H1 (cell line): ENCODE data around the gene RXRA. TPM values are rescaled to one million over a fixed set of nuclear protein-coding genes. Genes with fewer than 3 reads are reported as not detected.

Source experiments
- CTCF ChIA-PET: fragments of 300-600 bp; sonication (Branson Sonifier 250); formaldehyde crosslinking; loops from one replicate; lab custom pipeline; 2021; ENCODE audit not compliant: partially characterized antibody; lab: Charles Lee
- POLR2A ChIA-PET: fragments of 300-600 bp; sonication (Branson Sonifier 250); formaldehyde crosslinking; loops from one replicate; lab custom pipeline; 2021; ENCODE audit warnings: inconsistent platforms; ENCODE audit not compliant: partially characterized antibody; lab: Charles Lee
- DNase-seq, 2 experiments: peaks; one replicate each; pipeline versions ENCODE4 v3.0.0 to v3.0.0-alpha.2; 2010 to 2022; ENCODE audit warnings: low spot score in 2 of 2, low read depth in 1 of 2, mixed read lengths in 1 of 2
- FAIRE-seq: peaks from 2 replicates; lab custom pipeline; 2011; peaks lifted over from hg19 to GRCh38; lab: Jason Lieb, UNC
- H2AFZ ChIP-seq: 2 replicates; pipeline ENCODE4 v1.8.1; 2012; ENCODE audit warnings: low read length, inconsistent platforms
- H2AK5ac ChIP-seq: 2 replicates; pipeline ENCODE4 v1.6.1; 2013; ENCODE audit warnings: low read depth, low read length
- H2BK120ac ChIP-seq: replicated peaks from 2 replicates; pipeline ENCODE3; 2013; ENCODE audit warnings: low read depth, low read length, inconsistent platforms
- H2BK12ac ChIP-seq: 2 replicates; pipeline ENCODE4 v1.6.1; 2013; ENCODE audit warnings: low read depth, low read length
- H2BK15ac ChIP-seq: 2 replicates; pipeline ENCODE4 v1.6.1; 2013; ENCODE audit warnings: low read length
- H2BK20ac ChIP-seq: 2 replicates; pipeline ENCODE4 v1.6.1; 2013; ENCODE audit warnings: low read length
- H2BK5ac ChIP-seq: 2 replicates; pipeline ENCODE4 v1.6.1; 2013; ENCODE audit warnings: low read depth, low read length
- H3K14ac ChIP-seq: 2 replicates; pipeline ENCODE4 v1.6.1; 2013; ENCODE audit warnings: inconsistent platforms; ENCODE audit not compliant: insufficient read length
- H3K18ac ChIP-seq: 2 replicates; pipeline ENCODE4 v1.6.1; 2013; ENCODE audit warnings: low read length; ENCODE audit errors: extremely low read depth
- H3K23ac ChIP-seq: 2 replicates; pipeline ENCODE4 v1.6.1; 2013; ENCODE audit warnings: inconsistent platforms; ENCODE audit not compliant: insufficient read length
- H3K23me2 ChIP-seq: 2 replicates; pipeline ENCODE4 v1.6.1; 2013; ENCODE audit warnings: low read depth, low read length
- H3K27ac ChIP-seq: 2 replicates; pipeline ENCODE4 v1.6.1; 2011; ENCODE audit warnings: low read depth, low read length, inconsistent platforms
- H3K27me3 ChIP-seq, 4 experiments: replicated peaks in 1 of 4; 1 replicate in 1 of 4; 2 replicates in 3 of 4; pipeline versions ENCODE4 v1.6.1 to v1.8.1; 2011 to 2013; ENCODE audit warnings: low read length in 3 of 4, mild to moderate bottlenecking in 3 of 4, inconsistent platforms in 2 of 4, mixed read lengths in 2 of 4, moderate library complexity in 1 of 4; ENCODE audit not compliant: control insufficient read depth in 3 of 4, insufficient read depth in 3 of 4; ENCODE audit errors: extremely low read depth in 1 of 4
- H3K36me3 ChIP-seq, 4 experiments: 2 replicates each; pipeline versions ENCODE4 v1.6.1 to v1.8.1; 2011 to 2013; ENCODE audit warnings: mild to moderate bottlenecking in 4 of 4, low read length in 3 of 4, moderate library complexity in 2 of 4, control low read depth in 1 of 4, inconsistent platforms in 1 of 4; ENCODE audit not compliant: insufficient read depth in 4 of 4, control insufficient read depth in 2 of 4
- H3K4ac ChIP-seq: replicated peaks from 2 replicates; pipeline ENCODE3; 2013; ENCODE audit warnings: low read length, low read depth, mixed read lengths, inconsistent platforms; ENCODE audit not compliant: insufficient read length
- H3K4me1 ChIP-seq, 4 experiments: replicated peaks in 1 of 4; 1 replicate in 1 of 4; 2 replicates in 3 of 4; pipeline versions ENCODE4 v1.6.1 to v1.8.1; 2011 to 2013; ENCODE audit warnings: low read length in 3 of 4, inconsistent platforms in 2 of 4, mixed read lengths in 1 of 4; ENCODE audit not compliant: insufficient read depth in 4 of 4, control insufficient read depth in 3 of 4
- H3K4me2 ChIP-seq, 2 experiments: 2 replicates each; pipeline versions ENCODE4 v1.6.1 to v1.8.1; 2011 to 2013; ENCODE audit warnings: low read depth in 2 of 2, low read length in 2 of 2, control low read depth in 1 of 2, inconsistent platforms in 1 of 2, mild to moderate bottlenecking in 1 of 2; ENCODE audit not compliant: insufficient read depth in 1 of 2
- H3K4me3 ChIP-seq, 4 experiments: fragments of 200-600, 300-600 bp in 1 of 4; sonication (generic), shearing (Covaris generic), sonication (Bioruptor Twin) in 1 of 4; 2 replicates each; pipeline versions ENCODE4 v1.5.1 to v1.8.1; 2011 to 2016; ENCODE audit warnings: low read length in 4 of 4, low read depth in 3 of 4, control low read depth in 2 of 4, inconsistent platforms in 2 of 4, mild to moderate bottlenecking in 2 of 4, mixed read lengths in 1 of 4, moderate library complexity in 1 of 4; ENCODE audit not compliant: insufficient read depth in 2 of 4; ENCODE audit errors: extremely low read depth in 1 of 4
- H3K56ac ChIP-seq: replicated peaks from 2 replicates; pipeline ENCODE3; 2013; ENCODE audit warnings: low read depth, mild to moderate bottlenecking, mixed read lengths, low read length, inconsistent platforms; ENCODE audit not compliant: insufficient read length
- H3K79me1 ChIP-seq: 2 replicates; pipeline ENCODE4 v1.6.1; 2013; ENCODE audit warnings: low read depth, low read length, control low read depth
- H3K79me2 ChIP-seq, 2 experiments: 2 replicates each; pipeline versions ENCODE4 v1.6.1 to v1.8.1; 2012 to 2013; ENCODE audit warnings: low read length in 2 of 2, mild to moderate bottlenecking in 2 of 2, inconsistent platforms in 1 of 2; ENCODE audit not compliant: insufficient read depth in 2 of 2, control insufficient read depth in 1 of 2
- H3K9ac ChIP-seq, 4 experiments: replicated peaks in 1 of 4; 1 replicate in 1 of 4; 2 replicates in 3 of 4; pipeline versions ENCODE4 v1.6.1 to v1.8.1; 2011 to 2013; ENCODE audit warnings: low read depth in 3 of 4, low read length in 3 of 4, control low read depth in 2 of 4, mild to moderate bottlenecking in 2 of 4, moderate library complexity in 2 of 4, inconsistent platforms in 1 of 4; ENCODE audit errors: extremely low read depth in 1 of 4
- H3K9me3 ChIP-seq, 2 experiments: 2 replicates each; pipeline versions ENCODE4 v1.6.1 to v1.8.1; 2012 to 2013; ENCODE audit warnings: mild to moderate bottlenecking in 2 of 2, moderate library complexity in 2 of 2, control low read depth in 1 of 2, inconsistent platforms in 1 of 2, low read depth in 1 of 2, low read length in 1 of 2, mixed read lengths in 1 of 2; ENCODE audit not compliant: insufficient read depth in 2 of 2
- H4K20me1 ChIP-seq, 2 experiments: replicated peaks in 1 of 2; 2 replicates each; pipeline versions ENCODE3 to v1.8.1; 2011 to 2013; ENCODE audit warnings: inconsistent platforms in 2 of 2, low read length in 2 of 2, mild to moderate bottlenecking in 1 of 2; ENCODE audit not compliant: insufficient read depth in 2 of 2, control insufficient read depth in 1 of 2
- H4K5ac ChIP-seq: 2 replicates; pipeline ENCODE4 v1.6.1; 2013; ENCODE audit warnings: low read length, low read depth, mixed read lengths, inconsistent platforms; ENCODE audit not compliant: insufficient read length
- H4K8ac ChIP-seq: 2 replicates; pipeline ENCODE4 v1.8.0; 2013; ENCODE audit warnings: mild to moderate bottlenecking, moderate library complexity, low read length, inconsistent platforms; ENCODE audit not compliant: insufficient read depth; ENCODE audit errors: extremely low read depth
- H4K91ac ChIP-seq: replicated peaks from 2 replicates; pipeline ENCODE3; 2013; ENCODE audit warnings: low read length, mixed read lengths, inconsistent platforms; ENCODE audit not compliant: insufficient read length
- BACH1 ChIP-seq: IDR thresholded peaks from 2 replicates; pipeline ENCODE4 v1.6.1; 2012; ENCODE audit warnings: low read length, improper control_type of control experiment
- BCL11A ChIP-seq, 2 experiments: IDR thresholded peaks; one replicate each; pipeline ENCODE4 v1.6.1; 2011; ENCODE audit warnings: low read depth in 2 of 2, low read length in 2 of 2, mild to moderate bottlenecking in 2 of 2
- BRCA1 ChIP-seq: IDR thresholded peaks from 2 replicates; pipeline ENCODE4 v1.6.1; 2012; ENCODE audit warnings: low read depth, low read length, improper control_type of control experiment
- CBX5 ChIP-seq: fragments of 300-800, 300-1000 bp; sonication (generic); IDR thresholded peaks from 2 replicates; pipeline ENCODE4 v1.7.1; 2016; ENCODE audit warnings: antibody characterized with exemption, low read length, low read depth
- CBX8 ChIP-seq: fragments of 300-800, 300-1000 bp; sonication (generic); IDR thresholded peaks from 2 replicates; pipeline ENCODE4 v1.7.1; 2016; ENCODE audit warnings: low read depth, low read length, borderline replicate concordance
- CEBPB ChIP-seq: IDR thresholded peaks from 2 replicates; pipeline ENCODE4 v1.6.1; 2012; ENCODE audit warnings: low read depth, low read length
- CHD2 ChIP-seq: IDR thresholded peaks from 2 replicates; pipeline ENCODE4 v1.6.1; 2012; ENCODE audit warnings: low read length, improper control_type of control experiment
- CREB1 ChIP-seq: IDR thresholded peaks from 2 replicates; pipeline ENCODE4 v1.6.1; 2012; ENCODE audit warnings: inconsistent platforms
- MAFK ChIP-seq: IDR thresholded peaks from 2 replicates; pipeline ENCODE4 v1.6.1; 2012; ENCODE audit warnings: low read depth, mild to moderate bottlenecking, improper control_type of control experiment, low read length
- RFX5 ChIP-seq: IDR thresholded peaks from 2 replicates; pipeline ENCODE4 v1.6.1; 2011; ENCODE audit warnings: low read depth, low read length, improper control_type of control experiment, borderline replicate concordance
- RNF2 ChIP-seq: fragments of 200-900, 300-1000 bp; sonication (generic); IDR thresholded peaks from 2 replicates; pipeline ENCODE4 v1.7.1; 2016; ENCODE audit warnings: borderline replicate concordance, low read depth, mild to moderate bottlenecking, antibody characterized with exemption, low read length; ENCODE audit not compliant: poor library complexity, severe bottlenecking; ENCODE audit errors: missing control alignments
- RXRA ChIP-seq: IDR thresholded peaks from 2 replicates; pipeline ENCODE4 v1.6.1; 2011; ENCODE audit warnings: low read depth, mild to moderate bottlenecking, low read length, moderate library complexity; ENCODE audit not compliant: insufficient read depth
- SAP30 ChIP-seq: fragments of 300-600 bp; sonication (generic); IDR thresholded peaks from 2 replicates; pipeline ENCODE4 v1.7.1; 2012; ENCODE audit warnings: low read length, moderate library complexity, mild to moderate bottlenecking, inconsistent platforms; ENCODE audit not compliant: insufficient read depth, insufficient replicate concordance
- SP2 ChIP-seq: IDR thresholded peaks from 2 replicates; pipeline ENCODE4 v1.6.1; 2012; ENCODE audit warnings: mild to moderate bottlenecking, low read length, inconsistent platforms
- ZNF274 ChIP-seq: IDR thresholded peaks from 2 replicates; pipeline ENCODE4 v1.7.0; 2012; ENCODE audit warnings: low read length, borderline replicate concordance; ENCODE audit errors: extremely low read depth
- WGBS, 2 experiments: shearing (Covaris generic) in 1 of 2; methylation state at CpG; one replicate each; pipeline versions ENCODE4 v1.1.6 to v1.1.7; 2013 to 2015; ENCODE audit warnings: low lambda C conversion rate in 2 of 2, mixed read lengths in 2 of 2, inconsistent platforms in 1 of 2, low coverage in 1 of 2, missing lambda C conversion rate in 1 of 2; ENCODE audit not compliant: insufficient replicate concordance in 2 of 2, insufficient coverage in 1 of 2, insufficient read length in 1 of 2; ENCODE audit errors: extremely low coverage in 1 of 2, missing lambda C conversion rate in 1 of 2; 5-methylcytosine and 5-hydroxymethylcytosine counted together
- polyA plus RNA-seq, 7 experiments: library from polyadenylated mRNA; depleted of rRNA in 3 of 7; stranded (reverse) in 5 of 7; unstranded in 2 of 7; fragments of >200 nt in 5 of 7; fragments of 200-250 nt in 2 of 7; gene quantifications; 1 replicate in 5 of 7; 2 replicates in 1 of 7; 4 replicates in 1 of 7; pipeline versions ENCODE4 v1.2.1 to v1.2.3, GENCODE V29; 2011 to 2013; ENCODE audit warnings: missing spikeins in 2 of 7, mixed read lengths in 2 of 7
- total RNA-seq: library from RNA; stranded (reverse); fragmentation: NEBNext Ultra II Directional; extraction: Animal tissue kit (Norgen Biotek cat#: 25700); gene quantifications from 2 replicates; pipeline ENCODE4 v1.2.1, GENCODE V29; 2021

Gene RXRA
- total and polyA plus RNA-seq, 2 of the 8 experiments (the other 6 are each of a cell fraction or from before 2014, with no cell fraction given): 9.8 to 29.4 TPM

DNA sequence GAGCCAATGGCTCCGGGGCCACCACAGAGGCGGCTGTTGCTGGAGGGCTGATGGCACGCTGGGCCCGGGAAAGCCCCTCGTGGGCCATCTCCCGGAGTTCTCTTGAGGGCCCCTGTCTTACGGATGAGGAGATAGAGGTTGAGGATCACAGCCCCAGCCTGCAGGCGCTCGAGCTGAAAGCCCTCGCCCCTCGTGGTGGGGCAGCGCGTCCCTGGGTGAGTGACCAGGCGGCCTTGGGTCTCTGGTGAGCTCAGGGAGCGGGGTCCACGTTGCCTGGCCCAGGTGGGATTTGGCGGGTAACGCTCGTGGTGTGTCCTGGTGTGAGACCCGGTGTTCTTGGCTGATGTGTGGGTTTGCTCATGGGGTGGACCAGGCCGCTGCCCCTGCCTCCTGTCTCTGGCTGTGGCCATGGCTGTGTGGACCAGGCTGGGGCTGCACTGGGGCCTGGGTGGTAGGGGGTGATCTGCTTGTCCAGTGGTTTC is 38.9 kb downstream of the RXRA start:
- no peak for FAIRE-seq
- TF ChIP-seq BACH1 (no peak), CBX8 (no peak), CHD2 (no peak), BRCA1 (no peak), SP2 (no peak), CEBPB (no peak), SAP30 (no peak), MAFK (no peak), CBX5 (no peak), RXRA (no peak), ZNF274 (no peak), BCL11A (IDR thresholded peaks at IDR 0.05; ENCODE audit: low read depth in 2 of 2, low read length in 2 of 2) (no peak), RNF2 (no peak), RFX5 (no peak), CREB1 (no peak)

More for the DNA sequence above, 38.9 kb downstream of the RXRA start:
- Histone ChIP-seq H2AK5ac (no peak overlapping the region), H3K18ac (no peak overlapping the region), H4K91ac (no peak overlapping the region), H2BK120ac (no peak overlapping the region), H3K14ac (no peak overlapping the region), H3K36me3 (no peaks in the 10 kb centered on the region), H4K5ac (no peak overlapping the region), H3K4me2 (no peak overlapping the region), H4K8ac (0 out of 2 replicates have a peak overlapping the region, but pooled peaks have one; percentile 68), H3K79me1 (peaks cover 18% of the 10 kb centered on the region), H2BK20ac (no peak overlapping the region), H3K23ac (no peak overlapping the region), H3K9ac (no peak overlapping the region), H3K56ac (no peak overlapping the region), H3K4me1 (peaks cover 0 to 3% (median 0%) of the 10 kb centered on the region in 4 experiments; a peak in 1 of 7 replicates), H4K20me1 (peaks cover 10 to 31% of the 10 kb centered on the region in 2 experiments), H3K27ac (no peak overlapping the region), H3K23me2 (peaks cover 11% of the 10 kb centered on the region; the same call in 1 of the 2 replicates), H3K9me3 (no peaks in the 10 kb centered on the region), H3K79me2 (peaks cover 5 to 34% of the 10 kb centered on the region in 2 experiments), H3K4me3 (no peak overlapping the region), H2AFZ (no peak overlapping the region), H3K4ac (no peak overlapping the region), H2BK15ac (no peak overlapping the region), H3K27me3 (no peaks in the 10 kb centered on the region), H2BK5ac (no peak overlapping the region), H2BK12ac (no peak overlapping the region)
- no peak for DNase-seq
- ChIA-PET POLR2A (no interaction called here), CTCF (interaction anchor here (0.9 to 3.0 kb wide), 9 partner anchors 9 to 97 kb away, joined by 3 to 11 read pairs (median 3); no protein-coding TSS in a partner anchor)
- 88% methylated on average over 18 of the region's 21 CpGs; no CpG with 5 or more reads in 1 of the 2 experiments for WGBS, 2 experiments
